Measurements from ENCODE around the gene SMOC1.

SMOC1 gene

DNA sequence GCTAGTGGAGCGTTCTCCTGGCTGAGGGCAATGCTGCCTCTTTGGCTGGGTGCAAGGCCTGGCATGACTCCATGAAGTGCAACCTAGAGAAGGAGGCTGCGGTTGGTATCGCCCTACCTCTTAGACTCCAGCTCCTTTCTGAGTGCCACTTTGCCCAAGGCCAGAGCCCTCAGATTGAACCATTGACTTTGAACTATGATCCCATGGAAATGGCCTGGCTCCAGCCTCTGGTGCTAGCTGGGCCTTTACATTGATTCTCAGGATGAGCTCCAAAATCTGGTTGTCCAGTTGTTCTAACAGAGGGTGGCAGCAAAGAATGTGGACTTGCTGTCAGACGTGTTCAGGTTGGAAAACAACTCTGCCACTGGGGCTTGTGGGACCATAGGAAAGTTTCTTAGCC is 16.1 kb upstream of the SMOC1 start:
- no peak for DNase-seq (ENCODE audit: low spot score)

DNA sequence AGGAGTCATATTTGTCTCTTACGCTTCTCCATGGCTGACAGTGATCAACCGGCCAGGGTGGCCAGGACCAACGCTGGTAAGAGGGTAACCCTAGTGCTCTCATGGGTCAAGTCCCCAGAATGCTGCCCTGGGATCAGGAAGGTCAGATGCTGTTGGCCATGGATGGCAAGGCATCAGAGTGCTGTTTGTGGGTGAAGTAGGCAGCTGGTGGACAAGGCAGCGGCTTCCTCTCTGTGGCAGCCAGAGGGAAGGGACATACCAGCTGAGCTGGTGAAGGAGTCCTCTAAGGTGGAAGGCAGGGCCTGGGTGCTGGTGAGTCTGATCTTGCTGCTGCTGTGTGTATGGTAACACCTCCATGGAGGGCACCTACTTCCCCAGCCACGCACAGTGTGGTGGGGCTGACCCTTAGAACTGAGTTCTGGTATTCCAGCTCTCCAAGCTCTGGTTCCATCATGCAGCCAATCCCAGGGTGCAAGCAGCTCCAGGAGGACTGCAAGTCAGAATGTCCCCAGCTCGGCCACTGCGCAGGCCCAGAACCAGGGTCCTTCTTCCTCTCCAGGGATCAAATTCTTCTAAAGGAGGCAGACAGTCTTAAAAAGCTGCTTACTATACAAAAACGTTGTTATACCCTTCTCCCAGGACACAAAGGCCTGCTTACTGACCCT is 13.4 kb upstream of the SMOC1 start:
- no peak for DNase-seq (ENCODE audit: low spot score)

DNA sequence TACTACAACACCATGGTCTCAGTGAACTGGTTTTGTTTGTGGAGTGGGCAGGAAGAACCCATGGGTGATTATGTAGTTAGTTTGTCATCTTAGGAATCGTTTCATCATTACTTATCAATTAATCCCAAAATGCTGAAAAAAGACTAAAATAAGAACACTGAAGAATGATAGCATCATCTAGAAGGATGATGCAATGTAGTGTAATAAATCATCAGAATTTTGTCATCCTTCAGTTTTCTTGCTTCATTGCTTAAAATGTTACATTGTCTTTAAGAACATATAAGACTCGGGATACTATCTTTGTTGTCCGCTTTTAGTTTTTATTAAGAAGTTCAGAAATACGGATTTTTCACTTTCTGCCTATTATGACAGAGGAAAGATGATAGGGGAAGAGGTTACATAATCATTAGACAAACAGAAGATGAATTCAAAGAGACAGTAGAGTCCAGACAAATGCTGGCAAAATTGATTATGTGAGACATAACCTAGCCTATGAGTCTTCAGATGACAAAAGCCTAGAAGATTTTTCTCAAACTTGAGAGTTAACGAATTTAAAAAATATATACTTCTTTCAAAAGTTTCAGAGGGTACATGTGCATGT is 10.8 kb upstream of the SMOC1 start:
- no peak for DNase-seq (ENCODE audit: low spot score)

DNA sequence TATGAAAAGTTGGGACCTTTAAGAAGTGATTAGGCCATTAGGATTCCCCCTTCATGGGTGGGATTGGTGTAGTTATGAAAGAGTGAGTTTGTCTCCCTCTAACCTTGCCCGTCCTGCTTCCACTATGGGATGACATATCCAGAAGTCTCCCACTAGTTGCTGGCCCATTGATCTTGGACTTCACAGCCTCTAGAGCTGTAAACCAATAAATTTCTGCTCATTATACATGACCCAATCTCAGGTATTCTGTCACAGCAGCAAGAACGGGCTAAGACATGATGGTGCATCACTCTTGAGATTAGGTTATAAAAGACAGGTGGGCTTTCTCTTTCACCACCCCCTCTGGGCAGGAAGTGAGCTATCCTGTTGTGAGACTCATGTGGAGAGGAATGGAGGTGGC is 8.6 kb upstream of the SMOC1 start:
- no peak for DNase-seq (ENCODE audit: low spot score)

DNA sequence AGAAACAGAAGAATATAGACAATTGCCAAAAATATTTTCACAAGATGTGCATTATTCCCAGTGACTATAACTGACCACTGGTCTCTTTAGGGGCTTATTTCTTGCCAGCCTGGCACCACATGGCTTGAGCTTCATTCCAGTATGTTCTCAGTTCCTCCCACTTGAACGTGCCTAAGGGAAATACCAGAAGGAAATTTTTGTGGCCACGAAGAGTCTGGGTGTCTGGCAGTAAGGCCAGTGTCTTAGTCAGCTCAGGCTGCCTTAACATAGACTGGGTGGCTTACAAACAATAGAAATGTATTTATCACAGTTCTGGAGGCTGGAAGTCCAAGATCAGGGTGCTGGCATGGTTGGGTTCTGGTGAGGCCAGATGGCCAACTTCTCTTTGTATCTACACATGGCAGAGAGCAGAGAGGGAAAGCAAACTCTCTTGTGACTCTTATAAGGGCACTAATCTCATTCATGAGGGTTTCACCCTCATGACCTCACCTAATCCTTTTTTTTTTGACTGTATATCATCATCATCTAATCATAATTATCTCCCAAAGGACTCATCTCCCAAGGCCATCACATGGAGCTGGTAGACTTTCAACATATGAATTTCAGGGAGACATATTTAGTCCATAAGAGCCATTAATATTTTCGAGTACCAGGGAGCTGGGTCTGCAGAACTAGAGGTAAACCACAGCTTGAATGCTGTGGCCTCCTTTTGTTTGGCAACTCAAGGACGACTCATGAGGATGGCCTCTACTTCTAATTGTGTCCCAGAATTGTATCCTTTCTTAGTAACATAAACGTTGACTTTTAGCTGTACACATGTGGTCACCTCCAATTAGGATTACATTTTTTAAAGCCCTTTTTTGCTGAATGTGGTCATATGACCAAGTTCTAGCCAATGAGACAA is 5.1 kb upstream of the SMOC1 start:
- no peak for DNase-seq (ENCODE audit: low spot score)

DNA sequence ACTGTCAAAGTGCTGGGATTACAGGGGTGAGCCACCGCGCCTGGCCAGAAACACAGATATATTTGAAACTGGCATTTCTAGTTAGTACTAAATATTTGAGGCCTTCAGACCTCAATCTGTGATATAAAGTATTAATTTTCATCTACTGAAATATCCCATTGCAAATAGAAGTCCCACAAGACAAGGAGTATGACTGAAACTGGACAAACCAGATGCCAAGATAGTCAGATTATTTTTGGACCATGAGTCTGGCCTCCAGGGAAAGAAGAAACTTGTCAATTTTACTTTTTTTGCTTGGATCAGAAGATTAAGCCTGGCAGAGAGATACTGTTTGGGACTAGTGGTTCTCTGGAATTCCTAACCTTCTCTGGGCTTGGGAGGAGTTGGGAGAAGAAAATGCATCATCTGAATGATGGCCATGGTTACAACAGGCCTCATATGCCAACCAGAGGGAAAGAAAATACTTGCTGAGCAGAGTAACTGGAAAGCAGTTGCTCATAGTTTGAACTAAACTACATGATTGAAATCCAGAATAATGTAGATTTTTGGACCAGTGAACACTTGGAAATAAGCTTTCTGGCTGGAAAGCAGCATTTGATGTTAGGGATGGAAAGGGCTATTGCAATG is 2.9 kb upstream of the SMOC1 start:
- DNase-seq (ENCODE audit: low spot score): no peak

DNA sequence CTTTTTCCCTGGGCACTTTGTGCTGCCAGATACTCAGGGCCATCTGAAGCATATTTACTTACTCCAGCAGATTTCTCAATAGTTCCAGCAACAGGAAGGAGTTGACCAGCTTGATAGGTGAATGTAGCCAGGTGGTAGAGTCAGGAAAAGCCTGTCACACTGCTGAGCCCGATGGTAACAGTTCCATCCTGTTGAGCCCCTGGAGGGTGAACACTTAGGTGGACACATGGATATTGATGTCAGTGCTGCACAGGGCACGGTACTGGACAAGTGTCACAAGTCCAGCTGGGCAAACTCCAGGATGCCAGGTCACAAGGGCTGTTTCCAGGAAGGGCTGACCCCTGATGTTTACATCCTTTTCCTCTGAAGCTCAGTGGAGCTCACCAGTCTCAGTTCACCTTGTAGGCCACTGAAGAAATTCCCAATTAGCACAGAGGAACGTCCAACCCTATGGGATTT is 2.3 kb upstream of the SMOC1 start:
- no peak for DNase-seq (ENCODE audit: low spot score)

DNA sequence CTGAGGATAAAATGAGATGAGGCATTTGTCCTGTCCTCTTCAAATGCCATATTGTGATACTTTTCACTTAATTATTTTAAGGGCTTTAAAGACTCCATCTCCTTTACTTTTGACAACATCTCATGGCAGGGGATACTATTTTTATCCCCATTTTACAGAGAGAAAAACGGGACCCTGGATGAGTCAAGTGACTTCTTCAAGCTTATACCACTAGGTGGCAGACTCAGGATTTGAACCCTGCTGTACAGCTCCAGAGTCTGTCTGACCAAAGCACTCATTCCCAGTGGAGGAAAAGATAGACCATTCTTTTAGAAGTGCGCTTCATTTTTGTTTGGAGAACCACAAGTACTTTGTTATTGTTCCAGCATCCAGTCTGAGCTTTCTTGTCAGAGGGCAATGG is 1.7 kb upstream of the SMOC1 start:
- no peak for DNase-seq (ENCODE audit: low spot score)

DNA sequence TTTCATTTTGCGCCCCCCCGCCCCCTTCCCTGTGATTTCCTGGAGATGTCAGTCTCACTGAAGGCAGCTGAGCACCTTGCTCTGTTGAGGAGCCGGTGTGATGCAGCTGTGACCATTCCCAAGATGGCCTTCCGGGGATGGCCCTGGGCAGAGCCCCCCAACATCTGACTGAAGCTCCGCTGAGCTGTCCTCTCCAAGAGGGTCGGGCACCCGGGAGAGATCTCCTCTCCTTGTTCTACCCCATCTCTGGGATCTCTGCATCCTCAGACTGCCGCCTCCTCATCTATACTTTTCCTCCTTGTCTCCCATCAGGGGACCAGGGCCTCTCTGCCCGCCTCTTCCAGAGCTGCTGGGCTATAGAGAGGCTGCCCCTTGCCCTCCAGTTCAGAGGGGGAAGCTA is 965 bp upstream of the SMOC1 start:
- no peak for DNase-seq (ENCODE audit: low spot score)

DNA sequence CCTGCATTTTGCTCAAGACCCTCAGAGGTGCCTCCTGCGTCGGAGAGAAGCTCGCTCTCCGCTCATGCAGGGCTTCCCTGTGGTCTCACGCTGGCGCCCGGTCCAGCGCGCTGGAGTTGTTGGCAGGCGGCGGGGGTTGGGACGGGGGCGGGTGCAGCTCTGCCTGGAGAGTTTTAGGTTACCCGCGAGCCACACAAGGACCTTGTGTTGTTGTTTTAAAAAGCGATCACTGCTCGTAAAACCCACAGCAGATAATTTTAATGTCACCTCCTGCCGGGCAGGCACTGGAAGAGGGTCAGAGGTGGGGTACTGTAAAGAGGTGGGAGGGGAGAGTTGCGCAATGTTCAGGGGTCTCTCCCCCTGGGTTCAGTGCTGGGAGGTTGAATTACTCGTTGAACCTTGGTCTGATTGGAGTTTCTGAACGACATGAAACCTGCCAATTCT is 850 bp downstream of the SMOC1 start:
- DNase-seq (ENCODE audit: low spot score): no peak

DNA sequence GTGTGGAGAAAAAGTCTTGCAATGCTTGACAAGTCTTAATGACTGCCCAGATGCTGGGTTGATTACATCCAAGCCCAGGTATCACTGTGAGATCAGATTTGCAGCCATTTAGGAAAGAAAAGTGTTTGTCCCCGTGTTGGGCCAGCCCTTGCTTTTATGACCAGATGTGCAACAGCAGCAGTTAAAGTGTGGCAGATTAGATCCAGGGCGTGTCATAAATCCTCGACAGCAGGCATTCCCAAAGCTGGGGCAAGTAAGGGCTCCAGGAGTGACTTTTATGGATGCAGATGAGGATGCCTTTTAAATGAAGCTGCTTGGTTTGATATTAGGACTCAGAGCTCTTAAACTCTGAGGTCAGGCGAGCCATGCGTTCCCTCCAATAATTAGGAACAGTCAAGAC is 1.7 kb downstream of the SMOC1 start:
- no peak for DNase-seq (ENCODE audit: low spot score)

DNA sequence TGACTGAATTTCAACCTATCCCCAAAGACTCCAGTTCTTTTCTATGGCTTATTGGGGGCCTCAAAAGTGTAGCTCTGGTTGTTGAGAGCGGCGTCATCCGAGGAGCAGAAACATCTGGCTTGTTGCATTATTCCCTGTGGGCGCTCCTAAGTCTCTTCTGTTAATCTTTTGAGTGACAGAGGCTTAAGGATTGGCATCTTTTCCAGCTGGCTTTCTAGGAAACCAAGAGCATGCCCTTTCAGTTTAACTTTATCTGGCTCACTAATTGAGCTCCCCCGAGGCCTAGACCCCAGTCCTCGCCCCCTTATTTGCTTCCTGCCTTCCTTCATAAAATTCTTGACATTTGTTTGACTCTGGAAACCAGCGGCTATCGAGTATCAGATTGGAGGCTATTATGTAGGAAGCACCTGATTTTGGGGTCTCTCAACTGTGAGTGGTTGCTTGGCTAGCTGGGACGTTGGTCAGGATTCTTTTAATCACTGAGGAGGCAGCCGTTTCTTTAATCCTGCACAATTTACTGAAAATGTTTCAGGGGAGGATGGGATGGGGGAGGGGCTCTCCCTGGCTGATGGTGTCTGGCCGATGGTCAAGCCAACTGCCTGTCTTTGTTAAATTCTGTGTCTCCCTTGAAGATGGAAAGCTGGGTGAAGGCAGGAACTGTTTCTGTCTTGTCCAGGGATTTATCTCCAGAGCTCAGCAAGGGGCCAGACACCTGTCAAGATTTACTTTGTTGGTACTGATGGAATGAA is 3.1 kb downstream of the SMOC1 start:
- DNase-seq (ENCODE audit: low spot score): no peak

DNA sequence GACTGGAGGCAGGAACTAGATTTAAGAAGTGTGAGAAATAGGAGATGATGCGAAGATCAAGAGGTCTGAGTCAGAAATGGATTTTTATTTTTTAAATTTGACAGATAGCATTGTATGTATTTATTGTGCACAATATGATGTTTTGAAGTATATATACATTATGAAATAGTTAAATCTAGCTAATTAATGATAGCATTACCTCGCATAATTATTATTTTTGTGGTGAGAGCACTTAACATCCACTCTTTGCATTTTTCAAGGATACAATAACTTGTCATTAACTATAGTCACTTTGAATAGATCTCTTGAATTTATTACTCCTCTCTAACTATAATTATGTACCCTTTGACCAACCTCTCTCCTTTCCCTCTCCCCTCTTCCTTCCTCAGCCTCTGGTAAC is 3.7 kb downstream of the SMOC1 start:
- DNase-seq (ENCODE audit: low spot score): no peak

DNA sequence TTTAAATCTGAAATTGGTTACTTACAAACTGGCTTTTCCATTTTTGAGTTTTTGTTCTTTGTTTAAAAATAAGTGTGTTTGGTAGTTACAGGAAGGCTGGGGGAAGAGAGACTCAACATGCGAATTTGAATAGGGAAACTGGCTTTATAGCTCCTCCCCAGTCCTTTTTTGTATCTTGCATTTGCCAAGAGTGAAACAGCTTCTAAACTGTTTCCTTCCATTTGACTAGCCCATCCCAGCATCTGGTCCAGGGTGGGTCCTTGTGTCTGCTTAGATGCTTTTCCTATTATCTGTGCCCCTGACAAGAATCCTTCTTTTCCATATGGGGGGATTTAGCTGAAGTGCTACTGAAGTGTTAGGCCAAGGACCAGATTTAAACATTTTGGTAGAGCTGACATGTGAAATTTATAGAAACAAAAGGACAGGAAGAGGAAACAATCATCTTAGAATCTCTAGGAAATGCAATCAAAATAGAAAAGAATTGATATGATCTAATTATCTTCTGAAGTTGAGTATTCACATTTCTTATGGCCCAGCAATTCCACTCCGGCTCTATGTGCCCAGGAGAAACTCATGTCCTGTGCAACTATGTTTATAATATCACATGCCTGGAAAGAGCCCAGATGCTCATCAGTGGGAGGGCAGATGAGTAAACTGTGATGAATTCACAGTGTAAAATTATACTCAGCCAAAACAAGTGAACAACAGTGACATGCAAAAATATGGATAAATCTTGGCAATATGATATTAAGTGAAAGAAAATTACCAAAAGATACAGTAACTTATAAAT is 7.4 kb downstream of the SMOC1 start:
- DNase-seq (ENCODE audit: low spot score): no peak

DNA sequence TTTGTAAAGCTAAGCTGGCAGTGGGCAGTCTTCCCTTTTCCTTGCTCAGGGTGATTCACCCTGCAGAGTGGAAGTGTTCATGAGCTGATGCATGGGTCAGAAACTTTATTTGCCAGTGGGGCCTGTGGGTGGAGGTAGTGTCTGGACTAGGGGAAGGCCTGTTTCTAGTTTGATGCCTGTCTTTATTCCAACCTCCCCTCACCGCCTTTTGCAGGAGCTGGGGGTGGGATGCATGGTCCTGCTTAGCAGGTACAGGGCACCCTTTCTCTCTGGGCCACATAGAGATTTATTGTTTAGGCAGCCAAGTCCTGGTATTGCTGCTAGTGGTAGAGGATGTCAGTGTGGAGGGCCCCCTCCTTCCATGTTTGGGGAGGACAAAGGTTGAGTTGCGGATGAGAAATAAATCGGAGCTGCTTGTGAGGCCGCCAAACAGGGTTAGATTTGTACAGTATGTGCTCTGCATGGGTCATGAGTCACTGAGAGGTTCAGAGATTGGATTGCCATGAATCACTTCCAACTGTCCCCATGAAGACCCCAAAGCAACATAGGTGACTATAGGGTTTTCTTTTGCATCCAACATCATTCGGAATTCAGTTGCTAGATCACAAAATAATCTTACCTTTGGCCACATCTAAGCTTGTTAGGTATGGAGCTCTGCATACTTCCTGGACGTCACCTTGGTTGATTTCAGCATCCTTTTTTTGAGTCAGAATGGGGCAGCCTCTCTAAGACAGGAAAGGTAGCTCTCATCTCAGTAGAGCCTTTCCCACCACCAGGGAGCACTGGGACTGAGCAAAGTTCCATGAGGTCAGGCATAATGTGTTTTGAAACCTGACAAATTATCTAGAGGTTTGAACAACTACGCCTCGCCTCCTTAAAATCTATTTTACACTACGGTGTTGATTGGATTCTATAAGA is 8.8 kb downstream of the SMOC1 start:
- DNase-seq (ENCODE audit: low spot score): no peak

DNA sequence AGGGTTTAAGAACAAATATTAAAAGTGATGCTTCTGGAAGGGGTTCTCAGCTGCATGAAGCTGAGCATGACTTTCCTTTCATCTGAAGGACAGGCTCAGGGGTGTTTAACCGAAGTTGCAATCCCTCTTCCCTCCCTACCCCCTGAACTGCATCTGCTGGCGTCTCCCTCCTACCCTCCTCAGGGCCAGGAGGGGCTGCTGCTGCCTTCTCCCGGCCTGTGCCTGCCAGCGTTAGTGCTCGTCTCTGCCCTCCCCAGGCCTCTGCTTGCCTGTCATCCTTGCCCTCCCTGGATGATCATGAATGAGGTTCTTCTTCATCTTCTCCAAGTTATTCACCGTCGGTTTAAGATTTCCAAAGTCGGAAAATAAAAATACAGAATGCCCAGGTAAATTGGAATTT is 12.2 kb downstream of the SMOC1 start:
- no peak for DNase-seq (ENCODE audit: low spot score)

DNA sequence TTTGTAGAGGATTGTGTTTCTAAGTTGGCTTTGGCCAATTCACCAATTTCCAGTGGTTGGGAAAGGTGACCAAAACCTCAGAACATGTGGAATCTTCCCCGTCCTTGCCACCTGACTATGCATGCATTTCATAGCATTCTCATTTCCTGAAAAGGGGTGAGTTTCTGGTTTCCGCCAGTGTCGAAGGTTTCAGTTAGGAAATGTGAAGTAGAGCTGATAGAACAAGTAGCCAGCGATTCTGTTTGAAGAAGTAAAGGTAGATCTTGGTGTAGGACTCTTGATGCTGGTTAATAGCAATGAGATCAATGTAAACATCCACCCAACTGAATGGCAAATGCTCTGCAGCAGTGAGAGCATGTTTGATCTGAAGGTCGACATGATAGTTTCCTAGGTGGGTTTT is 15.9 kb downstream of the SMOC1 start:
- DNase-seq (ENCODE audit: low spot score): no peak

DNA sequence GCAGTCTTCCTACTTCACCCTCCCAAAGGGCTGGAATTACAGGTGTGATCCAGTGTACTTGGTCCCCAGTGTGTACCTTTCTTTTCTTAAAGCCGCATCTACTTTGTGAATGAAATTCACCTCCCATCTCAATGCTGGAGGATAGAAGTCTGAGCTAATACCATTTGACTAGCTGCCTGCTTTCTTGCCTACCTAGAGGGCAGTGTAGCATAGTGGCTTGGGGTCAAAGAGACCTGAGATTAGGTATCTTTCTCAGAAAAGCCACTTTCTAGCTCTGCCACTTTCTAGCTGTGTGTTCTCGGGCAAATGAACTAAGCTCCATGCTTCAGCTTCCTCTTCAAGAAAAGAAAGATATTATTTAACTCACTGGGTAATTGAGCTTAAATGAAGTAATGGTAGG is 16.9 kb downstream of the SMOC1 start:
- DNase-seq (ENCODE audit: low spot score): no peak

DNA sequence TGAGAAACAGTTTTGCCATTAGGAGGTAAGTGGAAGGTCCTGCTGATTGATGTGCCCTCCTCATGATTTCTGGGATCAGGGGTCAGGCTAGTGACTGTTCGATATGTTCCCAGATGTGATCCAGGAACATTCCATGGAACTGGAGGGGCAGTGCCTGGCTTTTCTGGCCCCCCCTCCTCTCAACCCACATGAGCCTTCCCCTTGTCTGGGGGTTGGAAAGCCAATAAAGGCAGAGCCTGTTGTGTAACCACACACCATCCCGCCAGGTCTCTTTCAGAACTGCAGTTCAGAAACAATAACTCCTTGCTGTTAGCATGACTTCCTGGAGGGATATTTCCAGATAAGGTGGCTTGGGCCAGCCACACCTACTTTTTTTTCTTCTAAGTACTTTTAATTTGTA is 17.8 kb downstream of the SMOC1 start:
- no peak for DNase-seq (ENCODE audit: low spot score)

DNA sequence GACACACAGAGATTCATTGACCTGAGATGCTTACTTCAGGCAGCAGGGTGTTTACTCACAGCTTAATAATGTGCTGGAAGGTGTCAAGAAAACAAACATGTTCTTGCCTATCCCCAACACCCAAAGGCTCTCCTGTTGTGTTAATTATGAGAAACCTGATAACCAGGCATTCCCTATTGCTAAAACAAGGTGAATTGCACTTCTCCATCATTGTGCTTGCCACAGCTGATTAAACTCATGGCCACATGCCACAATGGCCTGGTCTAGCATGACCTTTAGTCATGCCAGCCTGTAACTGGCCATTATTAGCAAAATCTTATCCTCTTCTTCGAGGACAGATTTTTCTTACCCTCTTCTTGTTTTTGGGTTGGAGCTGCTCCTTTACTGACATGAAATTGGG is 21.4 kb downstream of the SMOC1 start:
- no peak for DNase-seq (ENCODE audit: low spot score)

All from LoVo (cell line).